SU-DHL-6 (cell line): ENCODE results near the gene STUB1.

Experiments used
- CTCF ChIP-seq: fragments of 200-600 bp; sonication (generic); IDR thresholded peaks from one replicate; pipeline ENCODE4 v1.5.1; 2017; ENCODE audit warnings: antibody characterized with exemption, mild to moderate bottlenecking, low read length, moderate library complexity; ENCODE audit not compliant: insufficient read depth, poor library complexity, severe bottlenecking
- EZH2phosphoT487 ChIP-seq: fragments of 200-600 bp; sonication (generic), shearing (Covaris generic); conservative IDR thresholded peaks from 2 replicates; pipeline ENCODE4 v1.6.1; 2018; ENCODE audit warnings: mild to moderate bottlenecking, antibody characterized with exemption, low read length, moderate library complexity, mixed read lengths

- TF ChIP-seq CTCF (no peak), EZH2phosphoT487 (no peak)
These were observed 36.6 kb downstream of the STUB1 start for GRCh38 chr16:716768-717325.
